Left ventricle myocardium superior (tissue), 1 donor: ENCODE measurements around the gene USP47. TPM values are rescaled to one million over a fixed set of nuclear protein-coding genes. Genes with fewer than 3 reads are reported as not detected.

ENCODE experiments used
- ATAC-seq: fragments of 200-7000 bp; cut with Tn5 transposase; one replicate; pipeline ENCODE4 v1.9.1; 2020; ENCODE audit warnings: mild to moderate bottlenecking, moderate library complexity
- DNase-seq: peaks from one replicate; pipeline ENCODE4 v3.0.0-alpha.2; 2020
- intact Hi-C: fragments of 100-400 bp; cut with micrococcal nuclease; formaldehyde crosslinking; loops from one replicate; pipeline ENCODE4 v1.11.0; 2022
- total RNA-seq: library from RNA; stranded (reverse); fragmentation: NEBNext Ultra II Directional; extraction: Animal tissue kit (Norgen Biotek cat#: 25700); gene quantifications from one replicate; pipeline ENCODE4 v1.2.1, GENCODE V29; 2021
- donor health status: DM: no; HTN: yes; CAD: no; lungs with severe emphysema.

The USP47 gene
- total RNA-seq, 1 donor from 2014 or later = 51.5 TPM

DNA sequence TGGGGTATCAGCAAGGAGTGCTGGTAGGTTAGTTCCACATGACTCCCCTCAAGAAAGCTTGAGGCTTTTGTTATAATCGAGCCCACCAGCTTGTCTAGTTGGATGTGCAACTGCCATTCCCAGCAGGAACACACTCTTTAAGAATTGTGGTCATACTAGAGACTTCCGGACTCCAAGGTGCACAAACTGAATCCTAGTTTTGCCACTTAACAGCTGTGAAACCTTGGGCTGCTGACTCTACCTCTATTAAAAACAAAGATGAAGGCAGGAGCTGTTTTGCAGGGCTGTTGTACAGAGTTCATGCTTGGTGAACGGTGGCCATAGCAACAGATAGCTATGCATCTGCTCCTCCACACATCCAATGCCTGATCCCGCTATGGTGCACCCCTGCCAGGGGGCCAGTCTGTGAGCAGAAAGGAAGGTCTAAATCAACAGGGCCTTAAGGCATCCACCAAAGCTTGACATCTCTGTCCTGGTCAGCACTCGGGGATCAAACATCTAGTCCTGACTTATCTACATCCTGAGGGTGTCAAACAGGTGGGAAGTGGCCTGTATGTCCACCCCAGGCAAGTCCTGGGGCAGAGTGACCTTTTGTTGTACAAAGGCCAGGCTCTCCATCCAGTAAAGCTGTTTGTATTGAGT is 130.3 kb downstream of the USP47 start:
- intact Hi-C loops = no loop called here
- ATAC-seq = no peak
- no peak for DNase-seq

DNA sequence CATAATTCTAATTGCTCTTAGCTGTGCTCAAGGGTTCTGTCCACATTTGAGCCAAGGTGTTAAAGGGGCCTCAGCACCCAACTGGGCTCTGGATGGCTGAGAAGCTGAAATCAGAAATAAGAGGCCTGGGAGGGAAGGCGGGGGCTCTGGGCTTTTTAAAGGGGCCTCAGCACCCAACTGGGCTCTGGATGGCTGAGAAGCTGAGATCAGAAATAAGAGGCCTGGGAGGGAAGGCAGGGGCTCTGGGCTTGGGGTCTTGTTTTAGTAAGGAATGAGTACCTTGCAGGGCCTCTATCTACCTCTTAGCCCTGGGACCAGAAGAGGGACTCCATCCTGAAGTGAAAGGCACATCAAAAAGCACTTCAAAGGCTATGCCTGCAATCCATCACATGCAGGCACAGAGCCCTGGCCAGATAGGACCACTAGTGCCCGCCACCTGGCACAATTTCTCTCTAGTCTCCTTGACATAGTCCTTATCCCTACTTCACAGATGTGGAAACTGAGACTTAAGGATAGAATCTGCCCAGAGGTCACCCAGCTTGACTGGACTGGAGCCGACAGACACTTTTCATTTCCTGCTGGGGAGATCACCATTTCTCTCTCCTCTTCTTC is 131.1 kb downstream of the USP47 start:
- DNase-seq = no peak
- intact Hi-C loops = no loop called here
- ATAC-seq = peak; percentile 37

GRCh38 chr11:11973361-11973800 is 131.6 kb downstream of the USP47 start:
- peak; percentile 86 for DNase-seq
- intact Hi-C loops = no loop called here
- peak; percentile 84 for ATAC-seq

- no peak for ATAC-seq
- intact Hi-C loops = no loop called here
- no peak for DNase-seq
Measured at GRCh38 chr11:11973866-11974265, 132.1 kb downstream of the USP47 start.

- intact Hi-C loops = no loop called here
- no peak for DNase-seq
- no peak for ATAC-seq
Measured at GRCh38 chr11:11975201-11976092, 133.7 kb downstream of the USP47 start.

DNA sequence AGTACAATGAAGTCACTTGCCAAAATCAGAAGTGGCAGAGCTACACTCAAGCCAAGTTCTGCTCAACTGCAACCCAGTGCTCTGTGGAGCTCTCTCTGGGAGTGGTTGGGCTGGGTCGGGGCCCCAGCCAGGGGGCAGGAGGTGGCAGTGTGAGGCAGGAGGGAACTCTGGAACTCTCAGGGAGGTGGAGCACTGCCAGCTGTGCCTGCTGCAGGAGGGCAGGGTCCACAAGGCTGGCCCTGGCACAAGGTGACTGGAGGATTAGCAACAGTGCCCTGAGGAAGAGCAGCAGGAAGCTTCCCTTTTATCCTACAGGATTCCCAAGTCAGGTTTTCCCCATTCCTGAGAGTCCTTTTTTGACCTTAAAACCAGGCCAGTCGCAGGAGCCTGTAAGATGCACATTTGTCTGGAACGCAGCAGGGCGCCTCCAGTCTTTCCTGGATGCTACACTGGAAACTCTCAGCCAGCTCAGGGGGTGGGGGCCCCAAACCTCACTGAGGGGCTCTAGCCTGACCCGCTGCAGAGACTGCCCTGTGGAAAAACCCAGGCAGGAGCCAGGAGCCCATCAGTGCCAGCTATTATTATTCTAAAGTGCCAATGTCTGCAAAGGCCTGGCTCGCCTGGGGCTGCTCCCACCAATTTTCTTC is 134.8 kb downstream of the USP47 start:
- ATAC-seq (peak; percentile 5), DNase-seq (peak; percentile 73)
- intact Hi-C loops = no loop called here

GRCh38 chr11:11977206-11977938 is 135.6 kb downstream of the USP47 start:
- DNase-seq = peak; percentile 76
- peak; percentile 31 for ATAC-seq
- intact Hi-C loops = no loop called here

DNA sequence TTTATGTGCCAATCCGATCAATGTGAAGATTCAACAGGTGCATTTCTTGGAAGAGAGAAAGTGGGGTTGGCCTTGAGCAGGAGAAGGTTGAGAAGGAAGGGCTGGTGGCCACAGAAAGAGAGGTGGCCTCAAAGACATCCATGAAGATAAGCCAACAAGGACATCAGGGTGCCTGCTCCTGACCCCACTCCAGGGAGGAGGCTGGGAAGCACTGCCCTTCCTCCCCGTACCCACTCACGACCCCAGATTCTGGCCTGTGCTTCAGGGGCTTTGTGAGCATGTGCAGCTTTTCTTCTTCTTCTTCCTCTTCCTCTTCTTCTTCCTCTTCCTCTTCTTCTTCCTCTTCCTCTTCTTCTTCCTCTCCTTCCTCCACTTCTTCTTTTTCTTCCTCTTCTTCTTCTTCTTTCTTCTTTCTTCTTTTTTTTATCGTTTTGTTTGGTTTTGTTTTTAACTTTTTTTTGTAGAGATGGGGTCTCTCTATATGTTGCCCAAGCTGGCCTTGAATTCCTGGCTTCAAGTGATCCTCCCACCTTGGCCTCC is 136.4 kb downstream of the USP47 start:
- DNase-seq (no peak), ATAC-seq (no peak)
- intact Hi-C loops = no loop called here

- DNase-seq (peak; percentile 92), ATAC-seq (peak; percentile 76)
- intact Hi-C loops = no loop called here
Measured at GRCh38 chr11:11978792-11979487, 137.2 kb downstream of the USP47 start.

DNA sequence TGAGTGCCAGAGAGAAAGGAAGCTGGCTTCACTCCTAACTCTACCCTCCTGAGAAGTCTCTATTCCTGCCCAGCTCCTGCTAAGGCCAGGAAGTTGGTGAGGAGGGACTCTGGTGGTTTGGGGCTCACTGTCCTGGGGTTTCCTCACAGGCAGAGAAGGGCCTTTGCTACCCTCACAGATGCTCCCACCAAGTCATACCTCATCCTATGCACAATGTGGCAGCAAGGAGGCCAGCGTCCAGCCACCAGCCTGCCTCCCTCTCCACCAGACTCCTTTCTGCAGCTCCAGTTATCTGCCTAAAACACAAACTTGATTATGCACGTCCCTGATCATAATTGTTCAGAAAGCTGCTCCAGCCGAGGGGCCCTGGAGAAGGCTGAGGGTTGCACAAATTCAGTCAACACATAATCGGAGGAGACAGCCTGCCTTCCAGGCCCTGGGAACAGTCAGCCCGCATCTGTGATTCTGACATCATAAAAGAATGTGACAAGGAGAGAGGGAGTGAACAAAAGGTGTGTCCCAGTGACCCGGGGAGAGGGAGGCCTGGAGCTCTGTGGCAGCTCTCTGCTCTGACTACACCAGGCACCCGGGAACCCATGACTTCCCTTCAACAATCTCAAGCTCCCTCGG is 137.8 kb downstream of the USP47 start:
- intact Hi-C loops = no loop called here
- DNase-seq (peak; percentile 62), ATAC-seq (peak; percentile 68)

GRCh38 chr11:11980200-11980599 is 138.4 kb downstream of the USP47 start:
- intact Hi-C loops = no loop called here
- no peak for ATAC-seq

GRCh38 chr11:11980841-11981308 is 139.1 kb downstream of the USP47 start:
- DNase-seq = no peak
- no peak for ATAC-seq
- intact Hi-C loops = no loop called here

More at GRCh38 chr11:11980200-11980599, 138.4 kb downstream of the USP47 start:
- no peak for DNase-seq

DNA sequence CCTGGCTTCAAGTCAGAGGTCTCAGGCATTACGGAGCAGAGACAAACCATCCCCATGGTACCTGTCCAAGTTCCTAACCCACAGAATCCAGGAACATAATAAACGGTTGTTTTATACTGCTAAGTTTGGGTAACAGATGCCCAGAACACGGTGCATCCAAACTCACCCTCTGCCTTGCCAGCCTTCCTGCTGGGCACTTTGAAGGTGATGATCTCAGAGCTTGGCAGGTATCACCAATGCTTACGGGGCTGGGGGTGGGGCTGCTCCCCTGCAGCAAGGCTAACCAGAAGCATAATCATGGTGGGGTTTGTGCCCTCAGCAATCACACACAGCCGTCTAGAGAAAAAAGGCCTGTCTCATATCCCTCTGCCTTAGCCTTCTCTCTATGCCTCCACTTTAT is 139.6 kb downstream of the USP47 start:
- no peak for DNase-seq
- peak; percentile 11 for ATAC-seq
- intact Hi-C loops = no loop called here

GRCh38 chr11:11981840-11982239 is 140.1 kb downstream of the USP47 start:
- intact Hi-C loops = no loop called here
- DNase-seq = no peak
- ATAC-seq = no peak

DNA sequence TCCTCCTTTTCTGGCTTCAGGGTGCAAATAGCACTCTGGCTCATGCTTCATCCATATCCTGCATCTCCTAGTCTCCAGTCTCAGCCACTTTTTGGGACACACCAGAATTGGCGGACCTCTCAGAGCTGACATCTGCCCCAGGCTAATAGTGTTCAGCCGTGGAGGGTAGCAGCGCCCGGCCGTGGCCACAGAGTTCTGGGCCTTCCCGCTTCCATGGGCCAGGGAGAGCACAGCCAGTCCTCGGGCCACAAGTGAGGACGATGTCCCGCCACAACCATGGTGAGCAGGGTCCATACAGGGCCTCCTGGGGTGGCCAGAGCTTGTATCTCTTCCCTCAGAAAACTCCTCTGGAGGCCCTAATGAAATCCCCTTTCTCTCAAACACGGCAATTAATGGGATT is 140.7 kb downstream of the USP47 start:
- intact Hi-C loops = no loop called here
- DNase-seq = no peak
- no peak for ATAC-seq

- intact Hi-C loops = no loop called here
- DNase-seq = no peak
- no peak for ATAC-seq
Measured at GRCh38 chr11:11982975-11983374, 141.2 kb downstream of the USP47 start.

- ATAC-seq = no peak
- intact Hi-C loops = no loop called here
- no peak for DNase-seq
Measured at GRCh38 chr11:11983427-11983826, 141.7 kb downstream of the USP47 start.

DNA sequence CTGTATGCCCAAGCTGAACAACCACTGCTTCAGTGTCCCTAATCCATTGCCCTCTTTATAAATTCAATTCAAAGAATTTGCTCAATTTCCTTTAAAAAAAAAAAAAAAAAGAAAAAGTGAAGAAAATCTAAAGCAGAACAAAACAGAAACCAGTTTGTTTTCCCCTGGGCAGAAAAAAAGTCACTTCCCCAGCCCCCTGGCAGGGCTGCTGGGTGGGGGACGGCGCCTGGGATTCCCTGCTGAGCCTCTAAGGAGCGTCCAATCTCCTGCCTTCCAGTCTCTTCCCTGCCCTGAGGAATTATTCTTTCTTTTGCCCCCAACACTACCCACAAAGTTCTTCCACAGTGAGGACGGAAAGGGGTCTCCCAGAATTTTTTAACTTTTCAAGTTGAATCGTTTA is 142.8 kb downstream of the USP47 start:
- DNase-seq (no peak), ATAC-seq (no peak)
- intact Hi-C loops = no loop called here
